HEK293 (cell line): ENCODE data around the gene BTBD7.

ENCODE experiments used
- CTCF ChIA-PET: fragments of 350-600 bp; formaldehyde crosslinking; extraction: SDS; loops from one replicate; lab custom pipeline; 2021; ENCODE audit warnings: antibody characterized with exemption; lab: Yijun Ruan, JAX
- POLR2A ChIA-PET: fragments of 300-600 bp; formaldehyde crosslinking; extraction: SDS; loops from one replicate; lab custom pipeline; 2020; ENCODE audit warnings: antibody characterized with exemption, inconsistent platforms; lab: Yijun Ruan, JAX
- H3K27ac ChIP-seq: fragments of 200-500 bp; sonication (Bioruptor generic); 2 replicates; pipeline ENCODE4 v1.5.1; 2014; ENCODE audit warnings: low read depth, low read length, control low read depth, inconsistent platforms; ENCODE audit errors: extremely low read depth
- H3K36me3 ChIP-seq, 2 experiments: fragments of 200-500 bp in 1 of 2; sonication (Bioruptor generic) in 1 of 2; 1 replicate in 1 of 2; 2 replicates in 1 of 2; pipeline ENCODE4 v1.5.1; 2014 to 2017; ENCODE audit warnings: inconsistent platforms in 2 of 2, low read length in 2 of 2; ENCODE audit not compliant: control insufficient read depth in 2 of 2, insufficient read depth in 1 of 2
- H3K4me1 ChIP-seq: fragments of 200-500 bp; sonication (Bioruptor generic); 2 replicates; pipeline ENCODE4 v1.5.1; 2014; ENCODE audit warnings: mild to moderate bottlenecking, low read length, inconsistent platforms; ENCODE audit not compliant: control insufficient read depth, insufficient read depth
- H3K4me3 ChIP-seq: 2 replicates; pipeline ENCODE4 v1.5.1; 2011; ENCODE audit warnings: low read depth, mild to moderate bottlenecking, control low read depth, low read length, moderate library complexity
- H3K9me3 ChIP-seq: fragments of 200-500 bp; sonication (Bioruptor generic); 2 replicates; pipeline ENCODE4 v1.5.1; 2014; ENCODE audit warnings: low read depth, low read length, inconsistent platforms; ENCODE audit not compliant: control insufficient read depth, insufficient read depth
- EGR2 ChIP-seq: fragments of 450-650 bp; formaldehyde crosslinking; IDR thresholded peaks from 2 replicates; pipeline ENCODE4 v1.5.1; 2016; ENCODE audit warnings: low read depth, missing biosample characterization, missing genetic modification characterization
- HOXD13 ChIP-seq: sonication (generic); formaldehyde crosslinking; IDR thresholded peaks from 2 replicates; pipeline ENCODE4 v1.8.0; 2022; ENCODE audit warnings: missing genetic modification reagents, borderline replicate concordance
- KLF1 ChIP-seq: fragments of 450-650 bp; formaldehyde crosslinking; IDR thresholded peaks from 2 replicates; pipeline ENCODE4 v1.5.1; 2016; ENCODE audit warnings: missing biosample characterization, missing genetic modification characterization
- PRDM2 ChIP-seq: fragments of 450-650 bp; formaldehyde crosslinking; IDR thresholded peaks from 2 replicates; pipeline ENCODE4 v1.5.1; 2016; ENCODE audit warnings: missing biosample characterization, missing genetic modification characterization, borderline replicate concordance
- TCF7L2 ChIP-seq: IDR thresholded peaks from 2 replicates; pipeline ENCODE4 v1.6.1; 2011; ENCODE audit warnings: low read depth, mild to moderate bottlenecking, inconsistent platforms, low read length, moderate library complexity, borderline replicate concordance
- ZNF121 ChIP-seq: fragments of 450-650 bp; formaldehyde crosslinking; IDR thresholded peaks from 2 replicates; pipeline ENCODE4 v1.5.1; 2016; ENCODE audit warnings: missing biosample characterization, missing genetic modification characterization
- ZNF175 ChIP-seq: fragments of 450-650 bp; formaldehyde crosslinking; IDR thresholded peaks from 2 replicates; pipeline ENCODE4 v1.5.1; 2016; ENCODE audit warnings: missing biosample characterization, missing genetic modification characterization
- ZNF239 ChIP-seq: fragments of 450-650 bp; formaldehyde crosslinking; IDR thresholded peaks from 2 replicates; pipeline ENCODE4 v1.5.1; 2016; ENCODE audit warnings: missing biosample characterization, missing genetic modification characterization
- ZNF292 ChIP-seq: fragments of 450-650 bp; formaldehyde crosslinking; IDR thresholded peaks from 2 replicates; pipeline ENCODE4 v1.5.1; 2016; ENCODE audit warnings: low read depth, missing biosample characterization, missing genetic modification characterization, borderline replicate concordance
- ZNF37A ChIP-seq: fragments of 450-650 bp; IDR thresholded peaks from 2 replicates; pipeline ENCODE4 v1.5.1; 2018; ENCODE audit warnings: missing biosample characterization, missing genetic modification characterization
- ZNF433 ChIP-seq: fragments of 450-650 bp; formaldehyde crosslinking; IDR thresholded peaks from 2 replicates; pipeline ENCODE4 v1.5.1; 2016; ENCODE audit warnings: missing biosample characterization, missing genetic modification characterization, low read depth
- ZNF488 ChIP-seq: fragments of 450-650 bp; formaldehyde crosslinking; IDR thresholded peaks from 2 replicates; pipeline ENCODE4 v1.5.1; 2016; ENCODE audit warnings: missing biosample characterization, missing genetic modification characterization
- ZNF510 ChIP-seq: fragments of 450-650 bp; formaldehyde crosslinking; IDR thresholded peaks from 2 replicates; pipeline ENCODE4 v1.5.1; 2018; ENCODE audit warnings: mild to moderate bottlenecking, missing genetic modification characterization, missing biosample characterization; ENCODE audit not compliant: insufficient replicate concordance
- ZNF529 ChIP-seq: fragments of 450-650 bp; formaldehyde crosslinking; IDR thresholded peaks from 2 replicates; pipeline ENCODE4 v1.5.1; 2017; ENCODE audit warnings: missing genetic modification characterization, missing biosample characterization; ENCODE audit not compliant: insufficient replicate concordance
- ZNF530 ChIP-seq: fragments of 450-650 bp; formaldehyde crosslinking; IDR thresholded peaks from 2 replicates; pipeline ENCODE4 v1.5.1; 2016; ENCODE audit warnings: low read depth, missing biosample characterization, missing genetic modification characterization
- ZNF544 ChIP-seq: fragments of 450-650 bp; formaldehyde crosslinking; IDR thresholded peaks from 2 replicates; pipeline ENCODE4 v1.5.0; 2017; ENCODE audit warnings: missing biosample characterization, missing genetic modification characterization
- ZNF558 ChIP-seq: fragments of 450-650 bp; formaldehyde crosslinking; IDR thresholded peaks from 2 replicates; pipeline ENCODE4 v1.5.1; 2016; ENCODE audit warnings: missing biosample characterization, missing genetic modification characterization
- ZNF664 ChIP-seq: fragments of 450-650 bp; formaldehyde crosslinking; IDR thresholded peaks from 2 replicates; pipeline ENCODE4 v1.5.1; 2016; ENCODE audit warnings: missing biosample characterization, missing genetic modification characterization
- ZSCAN5A ChIP-seq: fragments of 450-650 bp; formaldehyde crosslinking; IDR thresholded peaks from 2 replicates; pipeline ENCODE4 v1.5.1; 2016; ENCODE audit warnings: missing biosample characterization, missing genetic modification characterization
- TF ChIP-seq, protein P1 (sequence below): fragments of 450-650 bp; formaldehyde crosslinking; IDR thresholded peaks from 2 replicates; pipeline ENCODE4 v1.5.1; 2016; ENCODE audit warnings: missing biosample characterization, missing genetic modification characterization
- TF ChIP-seq, protein P2 (sequence below): fragments of 450-650 bp; formaldehyde crosslinking; IDR thresholded peaks from 2 replicates; pipeline ENCODE4 v1.5.1; 2017; ENCODE audit warnings: missing biosample characterization, missing genetic modification characterization

Gene BTBD7

GRCh38 chr14:93331002-93331727, 1.7 kb downstream of the BTBD7 start:
- POLR2A ChIA-PET, result no interaction called here
- no peaks in the 10 kb centered on the region for H3K9me3 ChIP-seq
- TF ChIP-seq ZNF544, result no peak
- no peak for TF ChIP-seq ZNF510
- no peak for TF ChIP-seq ZNF664 (tag by site-specific recombination)
- TF ChIP-seq, all 188 proteins: peak for 0
- Histone ChIP-seq H3K36me3 (no peaks in the 10 kb centered on the region; a peak in 1 of 3 replicates), H3K27ac (no peak overlapping the region), H3K4me3 (peak overlapping the region; percentile 85), H3K4me1 (no peaks in the 10 kb centered on the region)
- CTCF ChIA-PET, result interaction anchor here (0.5 to 0.9 kb wide), 4 partner anchors 9 to 134 kb away, joined by 3 read pairs; no protein-coding TSS in a partner anchor

DNA sequence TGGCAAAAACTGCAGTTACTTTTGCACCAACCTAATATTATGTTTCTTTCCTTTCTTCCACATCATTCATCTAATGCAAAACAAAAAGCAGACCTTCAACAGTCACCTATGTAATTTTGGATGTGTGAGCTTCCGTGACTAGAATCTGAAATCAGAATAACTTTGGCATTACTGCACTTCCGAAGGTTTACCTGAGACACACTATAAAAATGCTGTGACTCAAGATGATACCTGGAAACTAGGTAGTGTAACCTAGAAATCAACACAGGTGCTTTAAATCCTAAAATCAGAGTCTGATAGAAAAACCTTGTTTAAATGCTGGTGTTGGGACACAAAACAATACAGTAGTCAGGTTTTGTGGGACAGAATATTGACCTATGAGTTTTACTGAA, 2.2 kb downstream of the BTBD7 start:
- no peaks in the 10 kb centered on the region; a peak in 1 of 3 replicates for H3K36me3 ChIP-seq
- no peak overlapping the region for H3K4me3 ChIP-seq
- CTCF ChIA-PET, result interaction anchor here (0.6 kb wide), 2 partner anchors 63 to 220 kb away, joined by 3 read pairs; no protein-coding TSS in a partner anchor
- H3K9me3 ChIP-seq, result no peaks in the 10 kb centered on the region
- POLR2A ChIA-PET, result no interaction called here
- H3K4me1 ChIP-seq, result no peaks in the 10 kb centered on the region
- no peak overlapping the region for H3K27ac ChIP-seq
- TF ChIP-seq, protein P1, sequence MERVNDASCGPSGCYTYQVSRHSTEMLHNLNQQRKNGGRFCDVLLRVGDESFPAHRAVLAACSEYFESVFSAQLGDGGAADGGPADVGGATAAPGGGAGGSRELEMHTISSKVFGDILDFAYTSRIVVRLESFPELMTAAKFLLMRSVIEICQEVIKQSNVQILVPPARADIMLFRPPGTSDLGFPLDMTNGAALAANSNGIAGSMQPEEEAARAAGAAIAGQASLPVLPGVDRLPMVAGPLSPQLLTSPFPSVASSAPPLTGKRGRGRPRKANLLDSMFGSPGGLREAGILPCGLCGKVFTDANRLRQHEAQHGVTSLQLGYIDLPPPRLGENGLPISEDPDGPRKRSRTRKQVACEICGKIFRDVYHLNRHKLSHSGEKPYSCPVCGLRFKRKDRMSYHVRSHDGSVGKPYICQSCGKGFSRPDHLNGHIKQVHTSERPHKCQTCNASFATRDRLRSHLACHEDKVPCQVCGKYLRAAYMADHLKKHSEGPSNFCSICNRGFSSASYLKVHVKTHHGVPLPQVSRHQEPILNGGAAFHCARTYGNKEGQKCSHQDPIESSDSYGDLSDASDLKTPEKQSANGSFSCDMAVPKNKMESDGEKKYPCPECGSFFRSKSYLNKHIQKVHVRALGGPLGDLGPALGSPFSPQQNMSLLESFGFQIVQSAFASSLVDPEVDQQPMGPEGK, result no peak
- TF ChIP-seq ZNF529 (tag by site-specific recombination) (no peak), ZNF433 (no peak), ZNF488 (no peak), ZNF558 (tag by site-specific recombination) (no peak), HOXD13 (CRISPR knock-in tag) (no peak), ZNF239 (no peak), ZNF530 (no peak), KLF1 (tag by site-specific recombination) (no peak), ZNF121 (tag by site-specific recombination) (no peak), ZNF175 (tag by site-specific recombination) (no peak), ZNF292 (tag by site-specific recombination) (no peak), EGR2 (tag by site-specific recombination) (no peak), PRDM2 (tag by site-specific recombination) (no peak), ZNF37A (tag by site-specific recombination) (no peak), TCF7L2 (no peak), ZSCAN5A (no peak)
- TF ChIP-seq, protein P2, sequence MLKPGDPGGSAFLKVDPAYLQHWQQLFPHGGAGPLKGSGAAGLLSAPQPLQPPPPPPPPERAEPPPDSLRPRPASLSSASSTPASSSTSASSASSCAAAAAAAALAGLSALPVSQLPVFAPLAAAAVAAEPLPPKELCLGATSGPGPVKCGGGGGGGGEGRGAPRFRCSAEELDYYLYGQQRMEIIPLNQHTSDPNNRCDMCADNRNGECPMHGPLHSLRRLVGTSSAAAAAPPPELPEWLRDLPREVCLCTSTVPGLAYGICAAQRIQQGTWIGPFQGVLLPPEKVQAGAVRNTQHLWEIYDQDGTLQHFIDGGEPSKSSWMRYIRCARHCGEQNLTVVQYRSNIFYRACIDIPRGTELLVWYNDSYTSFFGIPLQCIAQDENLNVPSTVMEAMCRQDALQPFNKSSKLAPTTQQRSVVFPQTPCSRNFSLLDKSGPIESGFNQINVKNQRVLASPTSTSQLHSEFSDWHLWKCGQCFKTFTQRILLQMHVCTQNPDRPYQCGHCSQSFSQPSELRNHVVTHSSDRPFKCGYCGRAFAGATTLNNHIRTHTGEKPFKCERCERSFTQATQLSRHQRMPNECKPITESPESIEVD (tag by site-specific recombination), result no peak
